ENCODE results near the gene RTL1.

RTL1 gene

GRCh38 chr14:100882026-100882967 lies 21.2 kb downstream of the RTL1 start:
- FAIRE-seq (no peak), DNase-seq (ENCODE audit: insufficient read length, low spot score) (no peak)
- TF ChIP-seq POLR2A (IDR thresholded peaks at IDR 0.05; ENCODE audit: low read depth, low read length) = no peak

GRCh38 chr14:100881211-100882025 lies 22.1 kb downstream of the RTL1 start:
- TF ChIP-seq POLR2A (IDR thresholded peaks at IDR 0.05; ENCODE audit: low read depth, low read length) = no peak
- DNase-seq (ENCODE audit: insufficient read length, low spot score) = no peak
- no peak for FAIRE-seq

GRCh38 chr14:100880271-100881101 lies 23.0 kb downstream of the RTL1 start:
- no peak for FAIRE-seq
- no peak for TF ChIP-seq POLR2A (IDR thresholded peaks at IDR 0.05; ENCODE audit: low read depth, low read length)
- no peak for DNase-seq (ENCODE audit: insufficient read length, low spot score)

GRCh38 chr14:100879782-100880181 lies 23.7 kb downstream of the RTL1 start:
- TF ChIP-seq POLR2A (IDR thresholded peaks at IDR 0.05; ENCODE audit: low read depth, low read length) = no peak
- DNase-seq (ENCODE audit: insufficient read length, low spot score) (no peak), FAIRE-seq (no peak)

GRCh38 chr14:100879194-100879593 lies 24.3 kb downstream of the RTL1 start:
- TF ChIP-seq POLR2A (IDR thresholded peaks at IDR 0.05; ENCODE audit: low read depth, low read length) = no peak
- FAIRE-seq (no peak), DNase-seq (ENCODE audit: insufficient read length, low spot score) (no peak)

GRCh38 chr14:100878271-100879146 lies 25.0 kb downstream of the RTL1 start:
- TF ChIP-seq POLR2A (IDR thresholded peaks at IDR 0.05; ENCODE audit: low read depth, low read length) = no peak
- FAIRE-seq (no peak), DNase-seq (ENCODE audit: insufficient read length, low spot score) (no peak)

GRCh38 chr14:100875861-100876590 lies 27.5 kb downstream of the RTL1 start:
- FAIRE-seq = no peak
- no peak for TF ChIP-seq POLR2A (IDR thresholded peaks at IDR 0.05; ENCODE audit: low read depth, low read length)
- no peak for DNase-seq (ENCODE audit: insufficient read length, low spot score)

- FAIRE-seq (no peak), DNase-seq (ENCODE audit: insufficient read length, low spot score) (no peak)
- TF ChIP-seq POLR2A (IDR thresholded peaks at IDR 0.05; ENCODE audit: low read depth, low read length) = no peak
Measured at GRCh38 chr14:100875126-100875525, 28.4 kb downstream of the RTL1 start.

- no peak for TF ChIP-seq POLR2A (IDR thresholded peaks at IDR 0.05; ENCODE audit: low read depth, low read length)
- FAIRE-seq (no peak), DNase-seq (ENCODE audit: insufficient read length, low spot score) (no peak)
Measured at GRCh38 chr14:100874411-100875091, 29.0 kb downstream of the RTL1 start.

- FAIRE-seq (no peak), DNase-seq (ENCODE audit: insufficient read length, low spot score) (no peak)
- no peak for TF ChIP-seq POLR2A (IDR thresholded peaks at IDR 0.05; ENCODE audit: low read depth, low read length)
Measured at GRCh38 chr14:100874051-100874410, 29.5 kb downstream of the RTL1 start.

GRCh38 chr14:100873096-100873482 lies 30.4 kb downstream of the RTL1 start:
- FAIRE-seq = no peak
- no peak for DNase-seq (ENCODE audit: insufficient read length, low spot score)
- no peak for TF ChIP-seq POLR2A (IDR thresholded peaks at IDR 0.05; ENCODE audit: low read depth, low read length)

Measured in H54 (cell line).